ES-I3 (cell line): ENCODE measurements around the gene COL23A1.
"Not testable (repeated sequence)": the region's sequence is repeated elsewhere in the genome, so short reads cannot be mapped to it uniquely, and the experiment has no call there.

Source experiments
- H3K36me3 ChIP-seq: 2 replicates; pipeline ENCODE4 v1.6.1; 2013; ENCODE audit warnings: mild to moderate bottlenecking, low read length, control low read depth, moderate library complexity; ENCODE audit not compliant: insufficient read depth
- H3K4me1 ChIP-seq: 2 replicates; pipeline ENCODE4 v1.6.1; 2013; ENCODE audit warnings: mild to moderate bottlenecking, control low read depth, low read length; ENCODE audit not compliant: insufficient read depth
- H3K9ac ChIP-seq: 2 replicates; pipeline ENCODE4 v1.6.1; 2013; ENCODE audit warnings: low read depth, mild to moderate bottlenecking, low read length, moderate library complexity
- H3K9me3 ChIP-seq: 2 replicates; pipeline ENCODE4 v1.6.1; 2013; ENCODE audit warnings: mild to moderate bottlenecking, low read length, moderate library complexity; ENCODE audit not compliant: control insufficient read depth, insufficient read depth

COL23A1 gene

GRCh38 chr5:178325679-178326373 is 264.4 kb downstream of the COL23A1 start:
- H3K36me3 ChIP-seq, result no peaks in the 10 kb centered on the region
- no peaks in the 10 kb centered on the region for H3K9me3 ChIP-seq
- no peak overlapping the region for H3K9ac ChIP-seq
- H3K4me1 ChIP-seq, result peaks cover 3% of the 10 kb centered on the region; the same call in 1 of the 2 replicates

GRCh38 chr5:178325311-178325678 is 264.9 kb downstream of the COL23A1 start:
- Histone ChIP-seq H3K36me3 (no peaks in the 10 kb centered on the region), H3K9me3 (no peaks in the 10 kb centered on the region), H3K4me1 (no peaks in the 10 kb centered on the region; the same call in 1 of the 2 replicates), H3K9ac (no peak overlapping the region)

GRCh38 chr5:178324481-178325310 is 265.5 kb downstream of the COL23A1 start:
- no peaks in the 10 kb centered on the region for H3K36me3 ChIP-seq
- H3K4me1 ChIP-seq, result no peaks in the 10 kb centered on the region; the same call in 1 of the 2 replicates
- no peaks in the 10 kb centered on the region for H3K9me3 ChIP-seq
- no peak overlapping the region for H3K9ac ChIP-seq

GRCh38 chr5:178323961-178324360 is 266.2 kb downstream of the COL23A1 start:
- Histone ChIP-seq H3K9ac (no peak overlapping the region), H3K4me1 (no peaks in the 10 kb centered on the region; the same call in 1 of the 2 replicates), H3K9me3 (no peaks in the 10 kb centered on the region), H3K36me3 (no peaks in the 10 kb centered on the region)

GRCh38 chr5:178323541-178323865 is 266.7 kb downstream of the COL23A1 start:
- no peaks in the 10 kb centered on the region for H3K36me3 ChIP-seq
- H3K9ac ChIP-seq, result no peak overlapping the region
- no peaks in the 10 kb centered on the region for H3K9me3 ChIP-seq
- H3K4me1 ChIP-seq, result no peaks in the 10 kb centered on the region; the same call in 1 of the 2 replicates

- no peaks in the 10 kb centered on the region for H3K36me3 ChIP-seq
- H3K9me3 ChIP-seq, result no peaks in the 10 kb centered on the region
- no peak overlapping the region for H3K9ac ChIP-seq
- H3K4me1 ChIP-seq, result no peaks in the 10 kb centered on the region; the same call in 1 of the 2 replicates
Measured at GRCh38 chr5:178322736-178323540, 267.3 kb downstream of the COL23A1 start.

- Histone ChIP-seq H3K9ac (no peak overlapping the region), H3K9me3 (no peaks in the 10 kb centered on the region), H3K4me1 (no peaks in the 10 kb centered on the region; the same call in 1 of the 2 replicates), H3K36me3 (no peaks in the 10 kb centered on the region)
Measured at GRCh38 chr5:178320281-178320855, 269.8 kb downstream of the COL23A1 start.

GRCh38 chr5:178319541-178320041 is 270.6 kb downstream of the COL23A1 start:
- H3K9me3 ChIP-seq, result no peaks in the 10 kb centered on the region
- H3K4me1 ChIP-seq, result no peaks in the 10 kb centered on the region; the same call in 1 of the 2 replicates
- H3K36me3 ChIP-seq, result no peaks in the 10 kb centered on the region
- H3K9ac ChIP-seq, result no peak overlapping the region

- no peak overlapping the region for H3K9ac ChIP-seq
- no peaks in the 10 kb centered on the region for H3K4me1 ChIP-seq
- H3K9me3 ChIP-seq, result no peaks in the 10 kb centered on the region
- no peaks in the 10 kb centered on the region for H3K36me3 ChIP-seq
Measured at GRCh38 chr5:178318893-178319292, 271.3 kb downstream of the COL23A1 start.

GRCh38 chr5:178318382-178318781 is 271.8 kb downstream of the COL23A1 start:
- Histone ChIP-seq H3K9ac (no peak overlapping the region), H3K9me3 (no peaks in the 10 kb centered on the region), H3K4me1 (no peaks in the 10 kb centered on the region), H3K36me3 (no peaks in the 10 kb centered on the region)

GRCh38 chr5:178317727-178318126 is 272.5 kb downstream of the COL23A1 start:
- not testable (repeated sequence) for H3K4me1 ChIP-seq, H3K9ac ChIP-seq, H3K9me3 ChIP-seq, H3K36me3 ChIP-seq

GRCh38 chr5:178314961-178315820 is 275.0 kb downstream of the COL23A1 start:
- Histone ChIP-seq H3K9me3 (no peaks in the 10 kb centered on the region), H3K36me3 (no peaks in the 10 kb centered on the region), H3K4me1 (0 out of 2 replicates have a peak, but pooled peaks cover 6% of the 10 kb centered on the region), H3K9ac (no peak overlapping the region)

GRCh38 chr5:178314061-178314660 is 276.0 kb downstream of the COL23A1 start:
- Histone ChIP-seq H3K4me1 (0 out of 2 replicates have a peak, but pooled peaks cover 6% of the 10 kb centered on the region), H3K9ac (no peak overlapping the region), H3K36me3 (no peaks in the 10 kb centered on the region), H3K9me3 (no peaks in the 10 kb centered on the region)
